Hepatocyte (in vitro differentiated cells): Measurements from ENCODE around the gene TINAG. TPM values are rescaled to one million over a fixed set of nuclear protein-coding genes. Genes with fewer than 3 reads are reported as not detected.

Source experiments
- DNase-seq: peaks from one replicate; pipeline ENCODE4 v3.0.0-alpha.2; 2016; ENCODE audit warnings: low spot score
- H2AFZ ChIP-seq: fragments of 200-600 bp; sonication (generic); 2 replicates; pipeline ENCODE4 v1.6.0; 2016; ENCODE audit warnings: antibody characterized with exemption, mild to moderate bottlenecking
- H3K27ac ChIP-seq: fragments of 200-600 bp; sonication (generic); 2 replicates; pipeline ENCODE4 v1.5.1; 2016; ENCODE audit warnings: mild to moderate bottlenecking
- H3K27me3 ChIP-seq: fragments of 200-600 bp; sonication (generic); 2 replicates; pipeline ENCODE4 v1.6.1; 2016
- H3K36me3 ChIP-seq: fragments of 200-600 bp; sonication (generic); replicated peaks from 2 replicates; pipeline ENCODE4 v1.5.1; 2016; ENCODE audit warnings: low read depth; ENCODE audit not compliant: insufficient read depth
- H3K4me1 ChIP-seq: fragments of 200-600 bp; sonication (generic); 2 replicates; pipeline ENCODE4 v1.5.1; 2016; ENCODE audit warnings: mild to moderate bottlenecking, moderate library complexity; ENCODE audit not compliant: insufficient read depth
- H3K4me2 ChIP-seq: fragments of 200-600 bp; sonication (generic); 2 replicates; pipeline ENCODE4 v1.6.0; 2016
- H3K4me3 ChIP-seq: fragments of 200-600 bp; sonication (generic); 2 replicates; pipeline ENCODE4 v1.5.1; 2016; ENCODE audit warnings: mild to moderate bottlenecking
- H3K79me2 ChIP-seq: fragments of 200-600 bp; sonication (generic); 2 replicates; pipeline ENCODE4 v1.6.0; 2017; ENCODE audit warnings: mild to moderate bottlenecking
- H3K9me2 ChIP-seq: fragments of 200-600 bp; sonication (generic); replicated peaks from 2 replicates; pipeline ENCODE4 v1.6.0; 2017; ENCODE audit warnings: mild to moderate bottlenecking; ENCODE audit not compliant: insufficient read depth
- H3K9me3 ChIP-seq: fragments of 200-600 bp; sonication (generic); 2 replicates; pipeline ENCODE4 v1.5.1; 2016; ENCODE audit warnings: low read depth, mild to moderate bottlenecking
- H4K20me1 ChIP-seq: fragments of 200-600 bp; sonication (generic); 2 replicates; pipeline ENCODE4 v1.6.0; 2016; ENCODE audit warnings: mild to moderate bottlenecking; ENCODE audit not compliant: insufficient read depth, poor library complexity, severe bottlenecking
- EZH2 ChIP-seq: fragments of 200-600 bp; sonication (generic); IDR thresholded peaks from 2 replicates; pipeline ENCODE4 v1.6.1; 2016; ENCODE audit warnings: antibody characterized with exemption, mild to moderate bottlenecking, borderline replicate concordance
- EZH2phosphoT487 ChIP-seq: fragments of 200-600 bp; sonication (generic); IDR thresholded peaks from one replicate; pipeline ENCODE4 v1.6.1; 2018; ENCODE audit warnings: antibody characterized with exemption, mild to moderate bottlenecking, low read depth, moderate library complexity; ENCODE audit not compliant: unreplicated experiment, severe bottlenecking
- WGBS: methylation state at CpG from one replicate; pipeline ENCODE4 v1.1.6; 2016; ENCODE audit warnings: low lambda C conversion rate; ENCODE audit errors: missing lambda C conversion rate; 5-methylcytosine and 5-hydroxymethylcytosine counted together
- polyA plus RNA-seq: library from polyadenylated mRNA; unstranded; fragments of >200 nt; fragmentation: Nextera tagmentation; extraction: Ambion mirVana; gene quantifications from 2 replicates; pipeline ENCODE4 v1.2.1, GENCODE V29; 2016
- total RNA-seq: library from RNA; depleted of rRNA; stranded (reverse); fragments of >200 nt; gene quantifications from 2 replicates; pipeline ENCODE4 v1.2.3, GENCODE V29; 2014
- TF ChIP-seq, protein P1 (sequence below): fragments of 200-600 bp; sonication (generic); IDR thresholded peaks from 2 replicates; pipeline ENCODE4 v1.5.1; 2016; ENCODE audit warnings: antibody characterized with exemption, mild to moderate bottlenecking; ENCODE audit not compliant: poor library complexity

TINAG gene
- total and polyA plus RNA-seq, 2 experiments from 2014 or later = 0.76 to 1.1 TPM

DNA sequence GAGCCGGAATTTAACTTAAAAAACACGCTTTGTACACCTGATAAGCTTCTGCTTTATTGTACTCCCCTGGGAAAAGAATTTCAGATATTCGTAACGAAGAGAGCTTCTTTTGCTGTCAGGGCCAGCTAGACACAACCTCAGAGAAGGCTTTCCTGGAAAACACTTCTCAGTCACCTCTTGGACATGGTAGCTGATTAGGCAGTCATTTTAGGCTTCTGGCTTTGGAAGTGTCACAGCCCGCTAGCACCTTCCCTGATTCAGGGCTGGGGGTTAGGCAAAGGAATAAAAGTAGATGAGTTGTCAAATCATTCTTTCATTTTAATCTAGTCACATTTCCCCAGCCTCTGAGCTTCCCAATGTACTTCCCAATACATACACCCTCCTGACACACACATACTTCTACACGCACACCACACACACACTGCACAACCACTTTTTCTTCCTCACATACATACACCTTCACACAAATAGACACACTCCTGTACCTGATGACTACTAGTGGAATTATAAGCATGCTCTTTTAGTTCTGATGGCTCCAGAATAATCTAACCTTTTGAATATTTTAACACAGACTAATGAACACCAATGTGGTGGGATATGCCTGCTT lies 34.9 kb upstream of the TINAG start:
- H4K20me1 ChIP-seq = no peaks in the 10 kb centered on the region
- no peak overlapping the region for H3K4me2 ChIP-seq
- no peak for DNase-seq
- no peak overlapping the region for H3K4me3 ChIP-seq
- no peaks in the 10 kb centered on the region for H3K9me2 ChIP-seq
- TF ChIP-seq EZH2phosphoT487 (no peak), EZH2 (no peak)
- H3K36me3 ChIP-seq = no peaks in the 10 kb centered on the region
- no peak overlapping the region for H3K27ac ChIP-seq
- H3K4me1 ChIP-seq = no peaks in the 10 kb centered on the region
- no peak overlapping the region for H2AFZ ChIP-seq
- H3K9me3 ChIP-seq = no peaks in the 10 kb centered on the region
- no peaks in the 10 kb centered on the region for H3K79me2 ChIP-seq
- WGBS = 93% methylated on average over 6 of the region's 6 CpGs
- no peaks in the 10 kb centered on the region for H3K27me3 ChIP-seq

DNA sequence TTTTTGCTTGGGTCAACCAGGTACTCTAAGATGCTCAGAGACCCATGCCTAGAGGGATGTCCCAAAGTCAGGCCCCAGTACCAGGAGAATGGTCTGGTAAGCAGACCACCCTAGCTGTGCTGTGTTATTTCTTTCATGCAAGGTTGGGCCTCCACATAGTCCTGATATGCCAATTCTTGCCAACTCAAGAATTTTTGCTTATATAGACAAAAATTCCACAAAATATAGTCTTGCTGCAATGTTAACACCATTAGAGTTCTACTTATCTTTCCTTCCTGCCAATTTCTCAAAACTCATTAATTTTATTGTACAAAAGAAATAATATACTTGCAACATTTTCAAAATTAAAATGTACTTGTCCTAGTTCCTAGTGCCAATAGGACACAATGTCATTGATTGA lies 33.9 kb upstream of the TINAG start:
- Histone ChIP-seq H3K4me2 (no peak overlapping the region), H3K36me3 (no peaks in the 10 kb centered on the region), H3K9me2 (no peaks in the 10 kb centered on the region), H3K4me3 (no peak overlapping the region), H3K4me1 (no peaks in the 10 kb centered on the region), H3K27ac (no peak overlapping the region), H4K20me1 (no peaks in the 10 kb centered on the region), H2AFZ (no peak overlapping the region), H3K79me2 (no peaks in the 10 kb centered on the region), H3K9me3 (no peaks in the 10 kb centered on the region), H3K27me3 (no peaks in the 10 kb centered on the region)
- no peak for DNase-seq
- TF ChIP-seq, protein P1, sequence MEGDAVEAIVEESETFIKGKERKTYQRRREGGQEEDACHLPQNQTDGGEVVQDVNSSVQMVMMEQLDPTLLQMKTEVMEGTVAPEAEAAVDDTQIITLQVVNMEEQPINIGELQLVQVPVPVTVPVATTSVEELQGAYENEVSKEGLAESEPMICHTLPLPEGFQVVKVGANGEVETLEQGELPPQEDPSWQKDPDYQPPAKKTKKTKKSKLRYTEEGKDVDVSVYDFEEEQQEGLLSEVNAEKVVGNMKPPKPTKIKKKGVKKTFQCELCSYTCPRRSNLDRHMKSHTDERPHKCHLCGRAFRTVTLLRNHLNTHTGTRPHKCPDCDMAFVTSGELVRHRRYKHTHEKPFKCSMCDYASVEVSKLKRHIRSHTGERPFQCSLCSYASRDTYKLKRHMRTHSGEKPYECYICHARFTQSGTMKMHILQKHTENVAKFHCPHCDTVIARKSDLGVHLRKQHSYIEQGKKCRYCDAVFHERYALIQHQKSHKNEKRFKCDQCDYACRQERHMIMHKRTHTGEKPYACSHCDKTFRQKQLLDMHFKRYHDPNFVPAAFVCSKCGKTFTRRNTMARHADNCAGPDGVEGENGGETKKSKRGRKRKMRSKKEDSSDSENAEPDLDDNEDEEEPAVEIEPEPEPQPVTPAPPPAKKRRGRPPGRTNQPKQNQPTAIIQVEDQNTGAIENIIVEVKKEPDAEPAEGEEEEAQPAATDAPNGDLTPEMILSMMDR = no peak
- TF ChIP-seq EZH2phosphoT487 (no peak), EZH2 (no peak)

DNA sequence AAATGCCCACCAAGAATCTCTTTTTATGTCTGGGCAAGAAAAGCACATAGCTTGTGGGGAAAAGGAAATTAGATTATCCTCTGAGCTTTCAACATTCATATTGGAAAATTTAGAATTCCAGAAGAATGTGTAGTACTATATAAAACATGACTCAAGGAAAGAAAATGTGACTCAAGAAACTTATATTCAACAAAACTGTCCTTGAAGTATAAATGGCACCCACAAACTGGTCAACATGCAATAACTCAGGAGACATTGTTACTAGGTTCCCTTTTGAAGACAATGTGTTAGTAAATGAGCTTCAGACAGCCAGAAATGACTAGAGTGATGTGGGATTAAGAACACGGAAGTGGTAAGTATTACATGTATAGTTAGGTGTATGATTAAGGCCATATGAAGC lies 26.1 kb upstream of the TINAG start:
- Histone ChIP-seq H4K20me1 (no peaks in the 10 kb centered on the region), H3K27me3 (no peaks in the 10 kb centered on the region), H3K9me3 (no peaks in the 10 kb centered on the region), H2AFZ (no peak overlapping the region), H3K4me3 (no peak overlapping the region), H3K27ac (no peak overlapping the region), H3K4me2 (no peak overlapping the region), H3K36me3 (no peaks in the 10 kb centered on the region), H3K9me2 (no peaks in the 10 kb centered on the region), H3K79me2 (no peaks in the 10 kb centered on the region), H3K4me1 (peaks cover 6% of the 10 kb centered on the region)
- 53% methylated on average over 1 of the region's 1 CpG for WGBS
- TF ChIP-seq EZH2 = no peak
- TF ChIP-seq EZH2phosphoT487 = no peak
- TF ChIP-seq, protein P1 = no peak
- DNase-seq = no peak

DNA sequence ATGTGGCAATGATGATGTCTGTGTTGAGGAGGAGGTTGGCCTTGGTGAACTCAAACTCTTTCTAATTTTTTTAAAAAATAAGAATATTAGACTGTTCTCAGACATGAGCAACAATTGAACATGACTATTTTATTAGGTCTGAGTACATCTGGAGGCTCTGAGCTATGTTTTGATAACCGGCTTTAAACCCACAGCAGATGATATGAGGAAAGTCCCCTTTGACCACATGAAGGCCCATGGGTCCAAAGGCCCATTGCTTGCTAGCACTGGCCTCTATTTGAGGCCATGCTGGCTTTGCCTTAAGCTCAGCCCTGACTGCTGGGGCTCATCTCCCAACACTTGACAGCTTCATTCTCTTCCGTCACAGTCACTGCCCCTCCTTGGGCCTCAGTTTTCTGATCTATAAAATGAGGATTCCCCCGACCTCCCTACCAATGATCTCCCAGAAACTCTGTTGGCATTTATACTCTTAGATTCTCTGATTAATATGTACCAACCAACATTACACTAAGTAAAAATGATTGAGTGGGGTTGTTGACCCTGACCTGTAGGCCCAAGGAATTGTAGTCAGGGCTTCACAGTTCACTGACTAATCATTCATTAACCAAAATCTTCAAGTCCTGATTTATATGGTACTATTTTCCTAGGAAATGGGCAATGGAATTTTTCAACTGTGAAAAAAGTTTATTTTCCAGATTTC lies 23.9 kb upstream of the TINAG start:
- H3K27me3 ChIP-seq = no peaks in the 10 kb centered on the region
- no peak overlapping the region for H3K4me2 ChIP-seq
- peaks cover 6% of the 10 kb centered on the region for H3K4me1 ChIP-seq
- no peaks in the 10 kb centered on the region for H3K9me3 ChIP-seq
- no peaks in the 10 kb centered on the region for H4K20me1 ChIP-seq
- no peak overlapping the region for H2AFZ ChIP-seq
- H3K36me3 ChIP-seq = no peaks in the 10 kb centered on the region
- no peak for TF ChIP-seq EZH2
- no peak overlapping the region for H3K27ac ChIP-seq
- no peaks in the 10 kb centered on the region for H3K79me2 ChIP-seq
- H3K4me3 ChIP-seq = no peak overlapping the region
- no peaks in the 10 kb centered on the region for H3K9me2 ChIP-seq
- 78% methylated on average over 3 of the region's 3 CpGs for WGBS
- peak; percentile 29 for DNase-seq
